ENCODE results near the gene CPSF2.
"Not testable (repeated sequence)": the region's sequence is repeated elsewhere in the genome, so short reads cannot be mapped to it uniquely, and the experiment has no call there.

Gene CPSF2

DNA sequence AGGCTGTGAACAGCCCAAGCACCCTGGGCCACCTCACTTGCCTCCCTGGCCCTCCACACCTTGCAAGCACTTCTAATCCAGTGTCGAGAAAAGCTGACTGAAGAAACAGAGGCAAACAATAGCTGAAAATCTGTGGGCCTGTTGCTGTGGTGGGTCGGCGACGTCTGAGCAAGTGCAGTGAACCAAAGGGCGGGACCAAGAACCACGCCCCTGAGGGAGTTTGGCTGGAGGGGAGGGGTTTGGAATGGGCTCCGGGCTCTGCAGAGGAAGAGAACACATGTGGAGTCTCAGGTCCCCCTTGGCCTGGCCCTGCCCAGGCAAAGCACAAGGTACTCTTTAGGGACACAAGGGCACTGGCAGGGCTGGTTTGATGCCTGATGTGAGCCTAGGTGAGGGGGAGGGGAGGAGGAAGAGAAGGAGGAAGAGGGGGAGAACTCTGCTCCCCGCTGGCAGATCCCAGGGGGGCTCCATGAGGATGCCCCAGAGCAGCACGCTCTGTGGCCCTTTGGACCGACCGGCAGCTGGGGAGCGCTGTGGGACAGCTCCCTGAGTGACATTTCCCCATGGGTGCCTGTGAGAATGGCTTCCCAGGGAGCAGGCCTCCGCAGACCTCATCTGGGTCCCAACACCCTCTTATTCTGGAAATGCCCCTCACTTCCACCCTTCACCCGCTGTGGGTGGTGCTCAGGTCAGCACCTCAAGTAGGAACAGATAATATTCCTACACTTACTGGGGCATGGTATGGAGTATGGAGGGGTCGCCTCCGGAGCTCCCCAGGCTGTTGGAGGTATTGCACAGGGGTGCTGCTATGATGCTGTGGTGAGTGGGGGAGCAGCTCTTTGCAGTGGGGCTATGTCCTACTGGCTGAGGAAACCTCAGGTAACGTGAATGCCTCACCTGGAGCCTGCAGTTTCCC lies 85.5 kb downstream of the CPSF2 start:
- H3K4me2 ChIP-seq (ENCODE audit: low read length), result no peak overlapping the region
- H3K36me3 ChIP-seq (ENCODE audit: insufficient read depth, low read length), result no peaks in the 10 kb centered on the region
- no peaks in the 10 kb centered on the region for H3K4me1 ChIP-seq (ENCODE audit: insufficient read depth, low read length, severe bottlenecking)
- 0 out of 2 replicates have a peak, but pooled peaks cover 7% of the 10 kb centered on the region for H3K27me3 ChIP-seq (ENCODE audit: insufficient read depth, low read length)
- H2AFZ ChIP-seq (ENCODE audit: low read length), result no peak overlapping the region
- no peaks in the 10 kb centered on the region for H3K9me2 ChIP-seq (ENCODE audit: low read depth, low read length)
- H3K4me3 ChIP-seq (ENCODE audit: low read depth, low read length, poor library complexity, severe bottlenecking), result no peak overlapping the region
- H3K9ac ChIP-seq (ENCODE audit: low read length), result no peak overlapping the region
- no peaks in the 10 kb centered on the region for H3F3A ChIP-seq (ENCODE audit: insufficient read depth, low read length)
- H4K20me1 ChIP-seq (ENCODE audit: insufficient read depth, low read length), result no peaks in the 10 kb centered on the region
- no peaks in the 10 kb centered on the region for H3K79me2 ChIP-seq (ENCODE audit: insufficient read depth, low read length)
- no peak for TF ChIP-seq EZH2 (IDR thresholded peaks at IDR 0.05; ENCODE audit: borderline replicate concordance, low read length)
- TF ChIP-seq, protein P1, sequence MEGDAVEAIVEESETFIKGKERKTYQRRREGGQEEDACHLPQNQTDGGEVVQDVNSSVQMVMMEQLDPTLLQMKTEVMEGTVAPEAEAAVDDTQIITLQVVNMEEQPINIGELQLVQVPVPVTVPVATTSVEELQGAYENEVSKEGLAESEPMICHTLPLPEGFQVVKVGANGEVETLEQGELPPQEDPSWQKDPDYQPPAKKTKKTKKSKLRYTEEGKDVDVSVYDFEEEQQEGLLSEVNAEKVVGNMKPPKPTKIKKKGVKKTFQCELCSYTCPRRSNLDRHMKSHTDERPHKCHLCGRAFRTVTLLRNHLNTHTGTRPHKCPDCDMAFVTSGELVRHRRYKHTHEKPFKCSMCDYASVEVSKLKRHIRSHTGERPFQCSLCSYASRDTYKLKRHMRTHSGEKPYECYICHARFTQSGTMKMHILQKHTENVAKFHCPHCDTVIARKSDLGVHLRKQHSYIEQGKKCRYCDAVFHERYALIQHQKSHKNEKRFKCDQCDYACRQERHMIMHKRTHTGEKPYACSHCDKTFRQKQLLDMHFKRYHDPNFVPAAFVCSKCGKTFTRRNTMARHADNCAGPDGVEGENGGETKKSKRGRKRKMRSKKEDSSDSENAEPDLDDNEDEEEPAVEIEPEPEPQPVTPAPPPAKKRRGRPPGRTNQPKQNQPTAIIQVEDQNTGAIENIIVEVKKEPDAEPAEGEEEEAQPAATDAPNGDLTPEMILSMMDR (IDR thresholded peaks at IDR 0.05; ENCODE audit: low read length), result no peak
- H3K27ac ChIP-seq (ENCODE audit: low read depth, low read length, poor library complexity, severe bottlenecking), result no peak overlapping the region
- no peaks in the 10 kb centered on the region for H3K9me3 ChIP-seq (ENCODE audit: low read length)

DNA sequence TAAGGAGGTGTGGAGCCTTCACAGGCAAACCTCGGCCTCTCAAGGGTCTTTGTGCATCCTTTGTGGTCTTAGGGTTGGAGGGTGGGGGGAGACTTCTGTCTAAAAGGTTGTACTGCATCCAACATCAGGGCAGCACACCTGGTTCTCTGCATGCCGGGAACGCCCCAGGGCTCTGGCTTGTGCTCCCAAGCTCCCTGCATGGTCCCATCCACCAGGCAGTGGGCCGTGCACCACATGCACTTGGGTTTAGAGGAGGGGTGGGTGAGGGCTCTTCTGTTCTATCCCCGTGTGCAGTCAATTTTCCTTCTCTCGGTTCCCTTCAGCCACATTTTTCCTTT lies 86.1 kb downstream of the CPSF2 start:
- no peak overlapping the region for H3K4me3 ChIP-seq (ENCODE audit: low read depth, low read length, poor library complexity, severe bottlenecking)

DNA sequence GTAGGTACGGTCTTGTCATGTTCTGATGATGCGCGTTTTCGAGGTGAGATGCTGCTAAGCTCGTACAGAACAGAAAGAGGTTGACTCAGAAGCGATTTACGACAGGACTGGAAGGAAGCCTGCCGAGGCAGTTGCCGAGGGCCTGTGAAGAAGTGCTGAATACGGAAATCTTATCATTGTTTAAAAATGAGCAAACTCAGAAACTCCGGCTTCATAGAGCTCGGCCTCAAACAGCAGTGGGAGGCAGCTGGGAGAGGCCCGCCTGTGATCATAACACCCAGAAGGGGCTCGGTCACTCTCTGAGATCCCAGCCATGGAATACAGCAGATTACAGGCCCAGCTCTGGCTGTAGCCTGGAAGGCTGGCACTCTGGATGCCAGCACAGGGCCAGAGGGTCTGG lies 87.4 kb downstream of the CPSF2 start:
- no peak overlapping the region for H3K4me3 ChIP-seq (ENCODE audit: low read depth, low read length, poor library complexity, severe bottlenecking)
- no peak for TF ChIP-seq EZH2 (IDR thresholded peaks at IDR 0.05; ENCODE audit: borderline replicate concordance, low read length)
- TF ChIP-seq, protein P1 (IDR thresholded peaks at IDR 0.05; ENCODE audit: low read length), result no peak
- no peaks in the 10 kb centered on the region for H3F3A ChIP-seq (ENCODE audit: insufficient read depth, low read length)

More for the DNA sequence above, 86.1 kb downstream of the CPSF2 start:
- Histone ChIP-seq H3K4me1 (ENCODE audit: insufficient read depth, low read length, severe bottlenecking) (no peaks in the 10 kb centered on the region), H2AFZ (ENCODE audit: low read length) (no peak overlapping the region), H3K9ac (ENCODE audit: low read length) (no peak overlapping the region), H3K9me3 (ENCODE audit: low read length) (no peaks in the 10 kb centered on the region), H3K79me2 (ENCODE audit: insufficient read depth, low read length) (no peaks in the 10 kb centered on the region), H3K9me2 (ENCODE audit: low read depth, low read length) (no peaks in the 10 kb centered on the region), H3K36me3 (ENCODE audit: insufficient read depth, low read length) (no peaks in the 10 kb centered on the region), H4K20me1 (ENCODE audit: insufficient read depth, low read length) (no peaks in the 10 kb centered on the region), H3K27ac (ENCODE audit: low read depth, low read length, poor library complexity, severe bottlenecking) (no peak overlapping the region), H3K27me3 (ENCODE audit: insufficient read depth, low read length) (0 out of 2 replicates have a peak, but pooled peaks cover 6% of the 10 kb centered on the region), H3F3A (ENCODE audit: insufficient read depth, low read length) (no peaks in the 10 kb centered on the region), H3K4me2 (ENCODE audit: low read length) (no peak overlapping the region)
- TF ChIP-seq, protein P1 (IDR thresholded peaks at IDR 0.05; ENCODE audit: low read length), result no peak
- no peak for TF ChIP-seq EZH2 (IDR thresholded peaks at IDR 0.05; ENCODE audit: borderline replicate concordance, low read length)

DNA sequence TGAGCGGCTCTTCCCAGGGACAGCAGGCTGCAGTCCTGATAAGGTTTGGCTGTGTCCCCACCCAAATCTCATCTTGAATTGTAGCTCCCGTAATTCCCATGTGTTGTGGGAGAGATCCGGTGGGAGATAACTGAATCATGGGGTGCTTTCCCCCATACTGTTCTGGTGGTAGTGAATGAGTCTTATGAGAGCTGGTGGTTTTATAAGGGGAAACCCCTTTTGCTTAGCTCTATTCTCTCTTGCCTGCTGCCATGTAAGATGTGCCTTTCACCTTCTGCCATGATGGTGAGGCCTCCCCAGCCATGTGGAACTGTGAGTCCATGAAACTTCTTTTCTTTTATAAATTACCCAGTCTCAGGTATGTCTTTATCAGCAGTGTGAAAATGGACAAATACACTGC lies 91.4 kb downstream of the CPSF2 start:
- not testable (repeated sequence) for H3K79me2 ChIP-seq (ENCODE audit: insufficient read depth, low read length); H3K9me2 ChIP-seq (ENCODE audit: low read depth, low read length)

More for the DNA sequence above, 87.4 kb downstream of the CPSF2 start:
- H3K9ac ChIP-seq (ENCODE audit: low read length), result no peak overlapping the region
- H4K20me1 ChIP-seq (ENCODE audit: insufficient read depth, low read length), result no peaks in the 10 kb centered on the region
- H3K4me1 ChIP-seq (ENCODE audit: insufficient read depth, low read length, severe bottlenecking), result no peaks in the 10 kb centered on the region
- H3K4me2 ChIP-seq (ENCODE audit: low read length), result no peak overlapping the region
- no peaks in the 10 kb centered on the region for H3K9me2 ChIP-seq (ENCODE audit: low read depth, low read length)
- H2AFZ ChIP-seq (ENCODE audit: low read length), result no peak overlapping the region
- 0 out of 2 replicates have a peak, but pooled peaks cover 4% of the 10 kb centered on the region for H3K27me3 ChIP-seq (ENCODE audit: insufficient read depth, low read length)
- no peaks in the 10 kb centered on the region for H3K9me3 ChIP-seq (ENCODE audit: low read length)
- no peaks in the 10 kb centered on the region for H3K79me2 ChIP-seq (ENCODE audit: insufficient read depth, low read length)
- H3K27ac ChIP-seq (ENCODE audit: low read depth, low read length, poor library complexity, severe bottlenecking), result no peak overlapping the region
- H3K36me3 ChIP-seq (ENCODE audit: insufficient read depth, low read length), result no peaks in the 10 kb centered on the region

More for the DNA sequence above, 91.4 kb downstream of the CPSF2 start:
- H3K4me2 ChIP-seq (ENCODE audit: low read length); H3K9ac ChIP-seq (ENCODE audit: low read length); H3K27me3 ChIP-seq (ENCODE audit: insufficient read depth, low read length); H3K4me3 ChIP-seq (ENCODE audit: low read depth, low read length, poor library complexity, severe bottlenecking); H4K20me1 ChIP-seq (ENCODE audit: insufficient read depth, low read length); H3F3A ChIP-seq (ENCODE audit: insufficient read depth, low read length); H3K4me1 ChIP-seq (ENCODE audit: insufficient read depth, low read length, severe bottlenecking); H3K9me3 ChIP-seq (ENCODE audit: low read length); H3K36me3 ChIP-seq (ENCODE audit: insufficient read depth, low read length); H2AFZ ChIP-seq (ENCODE audit: low read length); H3K27ac ChIP-seq (ENCODE audit: low read depth, low read length, poor library complexity, severe bottlenecking): not testable (repeated sequence)

Measured in OCI-LY1 (cell line).